GM18511 (cell line): ENCODE results near the gene UMPS.

Experiments used
- ATAC-seq: cut with Tn5 transposase; IDR thresholded peaks from one replicate; pipeline ENCODE4 v1.9.1; 2021; ENCODE audit warnings: mild to moderate bottlenecking, moderate library complexity; ENCODE audit not compliant: unreplicated experiment

UMPS gene

GRCh38 chr3:124761935-124762660, 31.8 kb downstream of the UMPS start:
- no peak for ATAC-seq

- no peak for ATAC-seq
Measured at GRCh38 chr3:124762661-124763011, 32.4 kb downstream of the UMPS start.

- no peak for ATAC-seq
Measured at GRCh38 chr3:124763206-124763605, 33.0 kb downstream of the UMPS start.

GRCh38 chr3:124763644-124764358, 33.5 kb downstream of the UMPS start:
- ATAC-seq, result no peak

GRCh38 chr3:124764746-124765145, 34.5 kb downstream of the UMPS start:
- no peak for ATAC-seq

- ATAC-seq, result no peak
Measured at GRCh38 chr3:124765197-124765840, 35.1 kb downstream of the UMPS start.

- ATAC-seq, result no peak
Measured at GRCh38 chr3:124766113-124767095, 36.2 kb downstream of the UMPS start.

- no peak for ATAC-seq
Measured at GRCh38 chr3:124767264-124767663, 37.0 kb downstream of the UMPS start.

- ATAC-seq, result no peak
Measured at GRCh38 chr3:124767691-124768090, 37.4 kb downstream of the UMPS start.

- ATAC-seq, result peak; percentile 51
Measured at GRCh38 chr3:124768812-124769211, 38.6 kb downstream of the UMPS start.

- no peak for ATAC-seq
Measured at GRCh38 chr3:124769462-124769861, 39.2 kb downstream of the UMPS start.

GRCh38 chr3:124770336-124771082, 40.3 kb downstream of the UMPS start:
- no peak for ATAC-seq

- ATAC-seq, result no peak
Measured at GRCh38 chr3:124771083-124771445, 40.8 kb downstream of the UMPS start.

GRCh38 chr3:124772081-124772831, 42.0 kb downstream of the UMPS start:
- no peak for ATAC-seq

GRCh38 chr3:124773351-124774326, 43.4 kb downstream of the UMPS start:
- no peak for ATAC-seq

- no peak for ATAC-seq
Measured at GRCh38 chr3:124774327-124774718, 44.1 kb downstream of the UMPS start.

- ATAC-seq, result no peak
Measured at GRCh38 chr3:124774841-124775402, 44.7 kb downstream of the UMPS start.

- ATAC-seq, result no peak
Measured at GRCh38 chr3:124775877-124776276, 45.6 kb downstream of the UMPS start.
